GM19455 (cell line): ENCODE data around the gene GUCY1B1.
A peak's percentile ranks its signal among the peaks of the same experiment; 100 is the strongest.

ENCODE experiments used
- ATAC-seq: cut with Tn5 transposase; IDR thresholded peaks from one replicate; pipeline ENCODE4 v1.9.1; 2021; ENCODE audit not compliant: unreplicated experiment

Gene GUCY1B1

DNA sequence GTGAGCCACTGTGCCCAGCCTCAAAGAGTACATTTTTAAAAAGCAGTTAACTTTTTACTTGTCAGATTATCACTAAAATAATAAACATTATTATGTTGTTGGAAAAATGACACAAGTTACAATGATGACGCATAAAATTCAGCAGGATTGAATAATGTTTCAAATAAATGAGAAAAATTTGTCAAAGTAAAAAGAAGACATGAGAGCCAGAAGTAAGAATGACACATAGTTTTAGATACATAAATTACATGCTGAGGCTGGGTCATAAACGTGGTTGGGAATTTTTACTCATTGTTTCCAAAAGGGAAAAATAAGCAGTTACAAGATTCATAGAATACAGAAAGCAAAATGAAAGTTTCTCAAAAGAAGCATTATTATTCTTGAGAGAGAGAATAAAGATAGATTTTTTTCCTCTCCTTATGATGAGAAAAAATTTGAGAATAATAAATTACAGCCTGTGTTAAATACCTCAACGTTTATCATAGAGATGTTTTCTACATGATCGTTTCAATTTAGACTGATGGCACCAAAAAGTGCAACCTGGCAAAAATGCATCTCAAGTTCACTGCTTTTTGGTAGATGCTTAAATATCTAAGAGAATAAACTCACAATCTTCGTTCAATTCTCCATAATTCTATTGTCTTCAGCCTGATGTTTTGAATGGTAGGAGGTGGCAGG is 40.4 kb downstream of the GUCY1B1 start:
- ATAC-seq, result no peak

DNA sequence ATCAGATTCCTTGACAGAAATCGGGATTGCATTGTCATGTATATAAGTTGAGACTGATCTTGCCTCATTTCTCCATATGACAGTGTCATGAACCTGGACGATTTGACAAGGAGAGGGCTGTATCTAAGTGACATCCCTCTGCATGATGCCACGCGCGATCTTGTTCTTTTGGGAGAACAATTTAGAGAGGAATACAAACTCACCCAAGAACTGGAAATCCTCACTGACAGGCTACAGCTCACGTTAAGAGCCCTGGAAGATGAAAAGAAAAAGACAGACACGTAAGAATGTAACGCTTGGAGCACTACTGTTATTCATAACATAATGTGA is 40.9 kb downstream of the GUCY1B1 start:
- no peak for ATAC-seq

DNA sequence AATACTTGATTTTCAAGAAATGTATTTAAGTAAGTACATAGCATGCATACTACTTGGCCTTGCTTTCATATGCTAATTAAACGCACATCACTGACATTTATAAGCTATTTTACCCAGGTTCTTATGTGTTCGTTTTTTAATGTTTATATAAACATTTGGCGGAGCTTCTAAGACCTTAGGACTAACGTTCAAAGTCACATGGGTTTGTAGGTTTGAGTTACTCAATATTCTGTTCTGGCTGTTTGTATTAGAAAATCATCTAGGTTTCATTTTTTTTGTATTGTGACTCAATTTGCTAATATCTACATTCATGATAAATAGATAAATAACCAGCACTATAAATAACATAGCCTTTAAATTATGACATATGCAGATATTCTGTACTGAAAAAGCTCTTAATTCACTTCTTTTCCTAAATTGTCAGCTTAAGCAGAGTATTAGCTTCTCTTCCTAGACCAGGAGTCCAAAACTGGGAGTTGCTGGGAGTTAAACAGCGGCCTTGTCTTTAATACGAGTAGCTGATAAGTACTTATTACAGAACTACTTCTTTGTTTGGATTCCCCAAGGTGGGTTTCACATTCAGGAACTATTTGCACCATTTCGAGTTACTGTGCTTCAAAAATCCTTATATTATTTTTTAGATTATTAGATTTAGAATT is 42.0 kb downstream of the GUCY1B1 start:
- ATAC-seq, result no peak

GRCh38 chr4:155802190-155802959 is 43.6 kb downstream of the GUCY1B1 start:
- ATAC-seq, result no peak

GRCh38 chr4:155805016-155805415 is 46.2 kb downstream of the GUCY1B1 start:
- ATAC-seq, result no peak

- no peak for ATAC-seq
Measured at GRCh38 chr4:155807021-155807420, 48.2 kb downstream of the GUCY1B1 start.

- peak; percentile 92 for ATAC-seq
Measured at GRCh38 chr4:155809835-155810234, 51.0 kb downstream of the GUCY1B1 start.

- no peak for ATAC-seq
Measured at GRCh38 chr4:155811083-155811482, 52.3 kb downstream of the GUCY1B1 start.

- ATAC-seq, result no peak
Measured at GRCh38 chr4:155818639-155819038, 59.8 kb downstream of the GUCY1B1 start.

DNA sequence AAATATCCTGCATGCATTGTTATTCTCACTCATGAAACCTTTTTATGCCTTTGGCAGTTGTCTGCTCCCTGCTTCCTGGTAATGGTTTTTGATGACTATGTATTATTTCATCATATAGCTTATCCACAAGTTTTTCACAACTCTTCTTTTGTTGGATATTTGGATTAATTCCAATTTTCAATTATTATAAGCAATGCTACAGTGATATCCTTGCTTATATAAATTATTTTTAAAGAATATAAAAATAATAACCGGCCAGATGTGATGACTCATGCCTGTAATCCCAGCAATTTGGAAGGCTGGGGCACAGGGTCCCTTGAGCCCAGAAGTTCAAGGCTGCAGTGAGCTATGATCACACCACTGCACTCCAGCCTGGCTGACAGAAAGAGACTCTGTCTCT is 60.2 kb downstream of the GUCY1B1 start:
- no peak for ATAC-seq

DNA sequence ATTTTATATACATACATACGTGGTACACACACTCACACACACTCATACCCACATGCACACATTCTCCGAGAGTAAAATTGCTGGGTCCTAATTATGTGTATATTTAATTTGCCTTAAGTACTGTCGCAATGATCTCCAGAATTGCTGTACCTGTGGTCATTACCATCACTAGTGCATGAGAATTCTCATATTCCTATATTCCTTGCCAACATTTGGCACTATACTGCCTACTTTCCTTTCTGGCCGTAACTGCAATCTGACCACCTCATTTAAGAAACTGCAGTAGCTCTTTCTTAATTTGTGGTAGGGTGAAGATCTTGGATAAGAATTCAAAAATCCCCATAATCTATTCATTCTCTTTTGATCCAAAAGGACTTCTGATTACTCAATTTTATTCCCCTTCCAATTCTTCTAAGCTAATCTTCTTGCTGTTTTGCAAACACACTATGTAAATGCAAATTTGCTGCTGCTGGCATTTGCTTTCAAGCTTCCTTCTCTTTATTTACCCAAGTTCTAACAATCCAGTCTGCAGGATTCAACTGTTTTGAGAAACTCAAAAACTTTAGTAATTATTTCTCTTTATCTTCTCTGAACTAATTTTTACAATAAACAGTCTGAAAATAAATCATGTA is 62.2 kb downstream of the GUCY1B1 start:
- ATAC-seq, result no peak

DNA sequence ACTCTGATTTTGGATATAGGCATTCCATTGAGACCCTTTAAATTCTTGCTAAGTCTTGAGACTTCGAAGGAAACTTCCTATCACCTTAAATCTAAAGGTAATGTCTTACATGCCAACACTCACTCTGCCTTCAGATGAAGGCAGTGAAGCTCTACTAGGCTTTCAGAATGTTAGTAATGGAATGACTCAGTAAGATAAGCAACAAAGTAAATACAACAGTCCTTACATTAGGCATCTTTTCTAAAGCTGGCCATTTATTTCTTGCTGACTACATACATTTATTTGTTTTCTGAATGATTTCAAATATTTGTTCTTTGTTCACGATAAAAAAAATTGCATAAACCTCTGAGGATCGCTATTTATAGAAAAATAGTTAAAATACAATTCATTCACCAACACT is 63.8 kb downstream of the GUCY1B1 start:
- no peak for ATAC-seq

DNA sequence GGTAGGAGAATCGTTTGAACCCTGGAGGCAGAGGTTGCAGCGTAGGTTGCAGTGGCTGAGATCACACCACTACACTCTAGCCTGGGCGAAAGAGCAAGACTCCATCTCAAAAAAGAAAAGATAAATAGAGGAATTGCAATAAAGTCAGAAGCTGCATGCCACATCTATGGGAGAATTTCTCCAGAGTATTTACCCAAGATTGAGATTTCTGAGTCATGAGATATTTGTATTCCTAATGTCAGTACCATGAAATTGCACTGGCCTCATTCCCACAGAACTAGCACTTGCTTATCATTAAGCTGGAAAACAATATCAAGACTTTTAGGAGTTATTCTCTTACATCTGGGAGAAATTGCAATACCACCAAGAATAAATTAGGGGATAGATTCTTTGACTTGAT is 69.8 kb downstream of the GUCY1B1 start:
- no peak for ATAC-seq

GRCh38 chr4:155832664-155833063 is 73.8 kb downstream of the GUCY1B1 start:
- ATAC-seq, result no peak

DNA sequence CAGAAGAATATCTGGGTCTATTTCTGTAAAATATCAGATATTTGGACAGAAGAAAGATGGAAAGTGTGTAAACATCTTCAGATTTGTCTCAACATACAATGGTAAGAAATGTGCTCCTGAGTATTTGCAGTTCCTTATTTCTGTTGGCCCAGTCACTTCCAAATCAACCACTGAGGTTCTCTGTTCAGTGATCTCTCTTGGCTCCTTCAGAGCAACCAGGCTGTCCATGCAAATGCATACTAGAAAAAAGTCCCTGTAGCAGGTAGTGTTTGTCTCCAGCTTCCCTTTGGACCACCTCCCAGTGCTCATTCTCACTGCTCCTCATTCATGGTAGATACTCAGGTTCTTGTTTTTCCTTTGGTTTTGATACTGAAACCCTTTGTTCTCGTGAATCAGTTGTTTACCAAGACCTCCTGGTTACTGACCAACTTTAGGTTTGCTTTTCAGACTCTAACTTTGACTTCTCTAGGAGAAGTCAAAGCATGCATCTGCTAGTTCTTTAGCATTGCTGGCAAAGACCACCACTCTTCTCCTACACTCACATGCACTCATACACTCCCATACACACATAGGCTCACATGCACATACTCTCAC is 78.5 kb downstream of the GUCY1B1 start:
- ATAC-seq, result no peak

DNA sequence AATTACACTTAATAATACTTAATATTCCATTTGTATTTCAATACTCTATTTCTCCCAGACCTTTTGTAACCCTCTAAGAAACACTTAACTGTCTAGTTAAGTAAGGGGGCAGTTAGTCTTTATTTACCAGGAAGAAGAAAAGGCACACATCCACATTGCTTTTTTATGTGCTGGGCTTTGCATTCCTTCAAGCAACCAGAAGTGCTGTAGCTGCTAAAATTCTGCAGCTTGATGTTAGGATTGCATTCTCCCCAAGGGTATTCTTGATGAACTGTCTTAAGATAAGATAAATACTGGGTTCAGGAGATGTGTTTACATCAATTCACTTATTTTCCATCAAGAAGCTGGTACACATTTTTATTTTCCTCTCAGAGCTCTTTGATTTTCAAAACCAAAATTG is 83.3 kb downstream of the GUCY1B1 start:
- ATAC-seq, result no peak

DNA sequence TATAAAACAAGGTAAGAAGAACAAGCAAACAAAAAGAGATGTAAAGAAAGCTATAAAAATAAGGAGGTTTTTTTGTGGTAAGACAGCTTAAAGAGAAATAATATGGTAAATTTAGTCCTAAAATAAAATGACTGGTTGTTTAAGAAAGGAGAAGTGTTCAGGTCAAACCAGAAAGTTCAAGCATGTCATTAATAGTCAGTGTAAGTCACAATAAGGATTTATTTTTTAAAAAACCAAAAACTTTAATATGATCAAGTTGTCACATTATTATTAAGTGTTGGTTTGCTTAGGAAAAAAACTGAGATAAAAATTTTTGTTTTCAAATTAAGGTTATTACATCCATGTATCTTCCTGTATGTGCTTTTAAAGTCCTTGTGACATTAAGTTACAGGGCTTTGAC is 88.1 kb downstream of the GUCY1B1 start:
- ATAC-seq, result no peak

GRCh38 chr4:155849042-155849441 is 90.2 kb downstream of the GUCY1B1 start:
- ATAC-seq, result no peak

GRCh38 chr4:155853189-155853588 is 94.4 kb downstream of the GUCY1B1 start:
- no peak for ATAC-seq

GRCh38 chr4:155854582-155855226 is 95.9 kb downstream of the GUCY1B1 start:
- ATAC-seq, result no peak

GRCh38 chr4:155855897-155856296 is 97.1 kb downstream of the GUCY1B1 start:
- no peak for ATAC-seq
